Stimulated activated CD4-positive, alpha-beta T cell treated with anti-CD3 and anti-CD28 coated beads, TNF-alpha, amount 100 ng/mL, for 4 hours (primary cell): ENCODE data around the gene ERGIC1.

Source experiments
- DNase-seq, 3 experiments: peaks; one replicate each; pipeline ENCODE4 v3.0.0-alpha.2; 2020; ENCODE audit warnings: low read depth in 3 of 3

The ERGIC1 gene

DNA sequence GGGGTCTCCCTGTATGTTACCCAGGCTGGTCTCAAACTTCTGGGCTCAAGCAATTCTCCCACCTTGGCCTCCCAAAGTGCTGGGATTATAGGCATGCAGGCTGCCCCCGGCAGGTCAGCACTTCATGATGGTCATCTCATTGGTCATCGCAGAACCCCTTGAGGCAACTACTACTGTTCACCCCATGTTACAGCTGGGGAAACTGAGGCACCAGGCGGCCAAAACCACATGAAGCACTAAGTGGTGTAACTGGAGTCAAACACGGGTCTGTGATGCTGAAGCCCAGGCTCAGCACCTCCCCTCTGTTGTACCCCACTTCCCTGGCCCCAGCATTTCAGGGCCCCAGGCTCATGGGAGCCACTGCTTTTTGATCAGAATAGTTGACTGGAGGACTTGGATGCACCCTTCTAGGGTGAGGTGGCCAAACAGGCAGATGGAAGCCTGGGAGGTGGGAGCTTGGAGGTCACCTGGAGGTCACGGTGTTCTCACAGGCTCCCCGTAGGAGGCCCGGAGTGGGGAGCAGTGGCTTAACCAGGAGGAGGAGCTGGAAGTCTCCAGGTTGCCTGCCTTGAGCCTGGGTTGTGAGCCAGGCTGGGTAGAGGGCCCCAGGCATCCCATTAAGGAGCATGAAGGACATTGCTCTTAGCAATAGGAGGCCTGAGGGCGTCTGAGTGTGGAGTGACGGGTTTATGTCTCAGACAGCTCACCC, 67.9 kb downstream of the ERGIC1 start:
- DNase-seq = no peak

DNA sequence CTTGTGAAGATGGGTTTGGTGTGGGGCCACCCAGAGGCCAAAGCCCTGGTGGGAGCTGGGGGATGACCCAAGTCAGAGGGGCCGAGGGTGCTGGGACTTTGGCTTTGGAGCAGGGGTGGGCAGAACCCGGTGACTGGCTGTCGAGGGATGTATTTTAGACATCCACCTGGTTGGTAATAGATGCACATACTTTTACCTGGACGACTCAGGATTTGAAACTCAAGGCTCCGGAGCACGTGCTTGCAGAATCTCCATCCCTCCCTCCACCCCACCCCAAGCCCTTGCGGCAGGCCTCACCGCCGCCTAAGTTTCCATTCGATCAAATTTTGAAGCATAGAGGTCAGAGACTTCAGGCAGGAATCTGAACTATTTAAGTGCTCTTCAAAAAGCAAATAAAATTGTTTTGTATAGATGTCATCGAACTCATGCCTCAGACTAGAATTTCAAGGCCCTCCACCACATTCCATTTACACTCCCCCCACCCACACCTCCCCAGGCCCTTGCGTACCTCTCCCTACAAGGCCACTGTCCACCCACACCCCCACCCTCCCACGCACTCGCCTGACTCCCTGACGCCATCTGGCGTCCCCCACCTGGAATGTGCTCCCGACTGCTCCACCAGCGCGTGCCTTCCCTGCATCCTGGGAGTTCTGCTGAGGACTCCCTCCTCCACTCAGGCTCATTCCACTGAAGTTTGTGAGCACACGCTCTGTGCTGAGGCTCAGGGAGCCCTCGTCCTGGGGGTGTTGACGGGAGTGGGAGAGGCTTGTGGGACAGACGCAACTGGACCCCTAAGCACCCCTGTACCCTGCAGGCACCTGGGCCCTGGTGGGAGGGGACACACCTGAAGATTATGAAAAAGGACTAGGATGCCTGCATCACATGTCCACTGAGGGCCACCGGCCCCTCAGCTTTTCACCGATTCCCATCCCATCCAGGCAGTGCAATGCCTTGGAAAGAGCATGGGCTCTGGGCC, 68.7 kb downstream of the ERGIC1 start:
- no peak for DNase-seq

DNA sequence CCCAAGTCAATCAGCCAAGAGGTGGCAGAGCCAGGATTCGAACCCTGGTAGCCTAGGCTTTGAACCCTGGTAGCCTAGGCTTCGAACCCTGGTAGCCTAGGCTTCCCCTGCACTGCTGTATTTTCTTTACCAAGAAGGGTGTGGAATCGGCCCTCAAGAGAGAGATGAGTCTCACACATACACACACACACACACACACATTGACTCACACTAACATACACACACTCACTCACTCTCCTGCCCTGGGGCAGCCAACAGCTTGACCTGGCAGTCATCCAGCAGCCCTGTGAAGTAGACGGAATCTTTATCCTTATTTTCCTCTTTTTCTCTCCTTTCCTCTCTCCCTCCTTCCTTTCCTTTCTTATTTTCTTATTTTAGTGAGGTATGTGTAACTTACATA, 69.7 kb downstream of the ERGIC1 start:
- DNase-seq = no peak

DNA sequence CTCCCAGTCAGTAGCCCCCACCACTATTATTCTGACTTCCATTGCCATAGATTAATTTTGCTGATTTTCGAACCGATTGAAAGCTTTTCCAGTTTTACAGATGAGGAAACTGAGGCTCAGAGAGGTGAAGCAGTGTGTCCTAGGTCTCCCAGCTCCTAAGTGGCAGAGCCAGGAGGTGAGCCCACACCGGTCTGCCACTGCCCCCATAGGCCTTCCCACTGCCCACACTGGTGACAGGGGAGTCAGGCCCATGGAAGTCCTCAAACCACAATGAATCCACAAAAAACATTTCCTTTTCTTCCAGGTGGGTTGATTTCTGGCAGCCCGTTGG, 70.2 kb downstream of the ERGIC1 start:
- DNase-seq = no peak

DNA sequence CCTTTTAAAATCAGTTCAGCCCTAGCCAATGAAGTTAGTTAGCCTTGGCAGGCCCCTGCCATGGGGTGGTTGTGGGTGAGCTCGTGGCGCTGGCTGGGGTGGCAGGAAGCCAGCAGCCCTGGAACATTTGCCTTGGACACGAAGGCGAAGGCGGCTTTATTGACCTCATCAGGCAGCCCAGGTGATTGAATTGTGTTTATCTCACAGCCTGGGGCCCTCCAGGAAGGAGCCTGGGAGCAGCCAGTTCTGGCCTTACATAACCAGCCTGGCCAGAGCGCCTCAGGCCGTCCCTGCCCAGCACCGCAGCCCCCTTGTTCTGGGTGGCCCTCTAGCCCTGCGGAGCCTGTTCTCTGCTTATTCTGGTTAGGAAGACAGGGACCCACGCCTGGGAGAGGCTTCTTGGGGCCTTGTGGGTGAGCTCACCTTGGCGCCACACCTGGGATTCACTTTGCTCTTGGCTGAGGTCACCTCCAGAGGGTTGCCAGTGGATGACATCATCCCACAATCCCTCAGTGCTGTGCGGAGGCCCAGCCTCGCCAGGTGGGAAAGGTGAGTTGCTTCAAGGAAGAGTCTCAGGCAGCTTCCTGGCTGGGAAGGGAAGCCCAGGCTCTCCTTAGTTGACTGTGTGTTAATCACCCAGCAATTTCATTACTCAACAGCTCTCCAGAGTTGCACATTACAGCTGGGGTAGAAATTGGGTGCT, 70.7 kb downstream of the ERGIC1 start:
- DNase-seq = no peak

DNA sequence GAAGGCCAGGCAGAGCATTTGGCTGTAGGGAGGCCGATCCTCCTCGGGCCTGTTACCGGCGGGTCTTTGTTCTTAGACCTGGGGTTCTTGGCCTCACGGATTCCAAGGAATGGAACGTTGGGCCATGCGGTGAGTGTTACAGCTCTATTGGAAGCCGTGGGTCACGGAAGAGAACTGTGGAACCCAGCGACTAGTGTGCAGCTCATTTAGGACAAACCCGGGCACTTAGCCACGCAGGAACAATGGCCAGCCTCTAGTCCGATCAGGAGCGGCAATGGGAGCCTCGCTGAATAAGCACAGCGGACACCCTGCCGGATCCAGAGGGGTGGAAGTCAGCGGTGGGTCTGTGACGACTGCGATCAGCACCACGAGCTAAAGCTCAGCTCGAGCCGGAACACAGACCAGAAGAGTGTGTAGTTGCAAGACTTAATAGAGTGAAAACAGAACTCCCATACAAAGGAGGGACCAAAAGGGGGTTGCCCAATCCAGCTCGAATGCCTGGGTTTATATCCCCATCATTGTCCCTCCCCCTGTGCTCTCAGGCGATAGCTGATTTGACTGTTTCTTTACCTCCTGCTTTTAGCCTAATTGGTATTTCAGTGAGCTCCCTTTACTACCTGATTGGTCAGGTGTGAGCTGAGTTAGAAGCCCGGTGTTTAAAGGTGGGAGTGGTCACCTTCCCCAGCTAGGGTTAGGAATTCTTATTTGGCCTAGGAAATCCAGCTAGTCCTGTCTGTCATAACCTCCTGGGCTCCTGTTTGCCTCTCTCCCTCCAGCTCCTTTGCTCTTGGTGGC, 71.5 kb downstream of the ERGIC1 start:
- no peak for DNase-seq

DNA sequence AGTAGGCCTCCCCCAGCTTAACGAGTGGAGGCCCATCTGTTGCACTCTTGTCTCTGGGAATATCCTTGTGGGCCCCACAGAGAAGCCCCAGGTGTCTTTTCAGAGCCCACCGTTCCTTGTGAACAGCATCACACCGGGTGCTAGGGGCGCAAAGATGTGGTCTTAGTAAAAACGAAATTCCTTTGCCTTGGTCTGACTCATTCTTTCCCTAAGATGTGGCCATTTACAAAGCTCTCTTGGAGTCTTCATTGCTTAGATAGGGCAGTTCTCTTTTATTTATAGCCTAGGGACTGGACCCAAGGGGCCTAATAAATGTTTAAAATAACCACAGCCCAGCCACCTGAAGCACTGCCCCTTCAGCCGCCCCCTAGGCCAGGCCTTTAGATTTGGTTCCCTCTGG, 72.4 kb downstream of the ERGIC1 start:
- DNase-seq = no peak

DNA sequence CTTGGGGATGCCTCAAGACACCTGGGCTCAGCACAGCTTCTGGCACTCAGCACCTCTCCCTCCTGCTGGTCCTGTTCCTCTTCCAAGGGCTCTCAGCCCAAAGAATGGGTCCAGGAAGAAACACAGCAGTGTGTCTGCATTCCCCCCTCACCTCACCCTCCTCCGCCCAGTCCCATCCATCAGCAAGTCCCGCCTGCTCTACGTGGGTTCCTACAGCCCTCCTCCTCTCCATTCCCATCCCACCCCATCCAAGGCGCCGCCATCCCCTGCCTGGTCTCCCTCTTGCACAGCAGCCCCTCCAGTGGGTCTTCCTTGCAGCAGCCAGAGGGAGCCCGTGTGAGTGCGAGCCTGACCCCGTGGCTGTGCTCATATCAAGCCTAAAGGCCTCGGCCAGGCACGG, 72.8 kb downstream of the ERGIC1 start:
- DNase-seq = no peak

DNA sequence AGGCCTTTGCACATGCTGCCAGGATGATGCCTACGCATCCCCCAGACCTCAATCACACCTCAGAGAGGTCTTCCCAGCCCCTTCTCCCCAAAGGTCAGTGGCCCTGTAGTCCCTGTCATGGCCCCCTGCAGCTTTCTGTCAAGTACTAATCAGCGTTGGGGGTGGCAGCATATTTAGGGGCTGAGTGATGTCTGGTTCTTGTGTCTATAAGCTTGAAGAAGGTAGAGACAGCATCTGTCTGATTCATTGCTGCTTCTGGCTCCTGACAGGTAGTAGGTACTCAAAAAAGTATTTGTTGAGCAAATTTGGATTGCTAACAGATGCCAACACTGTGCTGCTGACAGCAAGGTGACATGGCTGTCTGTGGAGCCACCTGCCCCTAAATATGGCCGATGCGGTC, 73.6 kb downstream of the ERGIC1 start:
- DNase-seq = no peak

DNA sequence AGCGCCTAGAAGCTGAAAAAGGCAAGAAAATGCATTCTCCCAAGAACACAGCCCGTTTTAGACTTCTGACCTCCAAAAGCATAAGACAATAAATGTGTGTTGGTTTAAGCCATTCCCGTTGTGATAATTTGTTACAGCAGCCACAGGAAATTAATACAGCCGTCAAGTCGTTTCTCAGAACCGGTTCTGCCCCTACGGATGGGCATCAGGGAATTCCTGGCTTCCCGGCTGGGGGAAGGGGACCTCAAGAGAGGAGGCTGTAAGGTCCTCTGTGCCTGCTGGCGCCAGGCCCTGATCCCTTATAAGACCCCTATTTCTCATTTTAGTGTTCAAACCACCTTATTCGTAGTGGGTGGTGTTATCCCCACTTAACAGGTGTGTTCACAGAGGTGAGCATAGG, 74.6 kb downstream of the ERGIC1 start:
- no peak for DNase-seq

DNA sequence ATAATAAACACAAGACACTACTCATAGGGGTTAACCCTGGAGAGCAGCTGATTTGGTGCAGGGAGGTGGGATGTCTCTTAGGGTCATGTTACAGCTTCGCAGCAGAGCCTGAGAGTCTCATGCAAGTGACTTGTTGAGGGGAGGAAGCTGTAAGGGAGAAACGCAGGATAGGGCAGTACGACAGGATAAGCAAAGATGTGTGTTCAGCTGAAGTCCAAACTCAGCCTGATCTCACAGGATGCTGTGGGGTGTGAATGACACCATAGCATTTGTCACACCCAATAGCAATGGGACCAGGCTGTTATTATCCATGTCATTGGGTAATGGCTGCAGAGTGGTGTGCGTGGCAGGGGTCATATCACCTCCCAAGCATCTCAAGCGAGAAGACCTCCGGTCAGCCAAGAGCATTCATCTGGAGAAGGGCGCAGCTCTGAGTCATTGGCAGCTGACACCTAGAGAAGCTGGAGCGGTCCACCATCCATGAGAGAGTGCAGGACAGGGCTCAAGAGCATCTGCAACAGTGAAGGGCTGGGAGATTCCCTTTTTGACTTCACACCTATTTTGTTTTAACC, 76.0 kb downstream of the ERGIC1 start:
- DNase-seq = no peak

DNA sequence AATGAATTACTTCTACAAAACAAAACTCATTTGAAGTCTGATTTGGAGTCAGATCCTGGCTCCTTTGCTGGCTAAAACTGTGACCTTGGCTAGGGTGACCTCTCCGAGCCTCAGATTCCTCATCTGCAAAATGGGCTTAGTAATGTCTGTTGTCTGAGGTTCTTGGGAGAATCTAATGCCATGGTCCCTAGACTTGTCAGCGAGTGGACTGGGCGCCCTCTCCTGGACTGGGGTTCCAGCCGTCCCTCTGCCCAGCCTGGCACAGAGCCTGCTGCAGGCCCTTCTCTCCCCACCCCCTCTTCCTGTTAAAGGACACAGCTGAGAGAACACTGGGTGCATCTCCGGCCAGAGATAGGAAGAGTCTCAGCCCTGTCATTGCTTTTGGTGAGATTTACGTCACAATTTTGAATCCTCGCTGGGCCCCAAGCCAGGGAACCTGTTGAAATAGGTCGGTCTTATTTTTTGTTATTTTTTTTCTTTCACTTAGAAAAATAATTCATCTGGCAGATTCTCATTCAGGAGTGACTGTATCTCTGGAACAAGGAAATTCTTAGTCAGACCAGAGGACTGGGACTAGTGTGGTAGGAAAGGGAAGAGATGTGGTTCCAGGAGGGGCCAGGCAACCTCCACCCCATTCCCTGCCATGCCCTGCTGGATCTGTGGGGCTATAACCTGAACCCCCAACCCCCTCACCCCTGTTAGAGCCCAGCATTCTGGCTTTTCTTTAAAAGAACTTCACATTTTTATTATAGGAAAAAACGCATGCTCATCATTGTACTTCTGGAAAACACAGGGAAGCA, 77.0 kb downstream of the ERGIC1 start:
- no peak for DNase-seq

DNA sequence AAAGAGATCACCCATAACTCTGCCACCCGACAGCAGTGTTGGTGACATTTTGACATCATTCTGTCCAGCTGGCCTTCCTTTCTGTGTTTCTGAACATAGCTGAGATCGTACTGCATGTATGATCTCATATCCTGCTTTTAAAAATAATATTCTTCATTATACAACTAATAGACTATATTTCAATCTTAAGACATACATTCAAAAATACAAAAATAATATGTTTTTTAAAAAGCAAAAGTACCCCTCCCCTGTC, 77.5 kb downstream of the ERGIC1 start:
- DNase-seq = no peak

DNA sequence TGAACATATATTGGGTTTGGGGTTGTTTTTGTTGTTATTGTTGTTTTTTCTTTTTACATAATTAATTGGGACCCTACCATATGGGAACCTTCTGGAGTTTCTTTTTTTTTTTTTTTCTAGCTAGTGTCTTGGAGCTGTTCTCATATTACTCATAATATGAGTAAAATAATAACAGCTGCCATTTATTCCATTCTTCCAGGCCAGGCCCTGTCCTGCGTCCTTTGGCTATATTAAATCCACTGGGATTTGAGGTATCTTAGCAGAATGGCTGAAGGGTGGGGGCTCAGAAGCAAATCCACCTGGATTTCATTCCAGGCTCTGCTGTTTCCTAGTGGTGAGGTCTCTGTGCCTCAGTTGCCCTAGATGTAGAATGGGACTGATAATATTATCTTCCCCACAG, 77.9 kb downstream of the ERGIC1 start:
- DNase-seq = no peak

DNA sequence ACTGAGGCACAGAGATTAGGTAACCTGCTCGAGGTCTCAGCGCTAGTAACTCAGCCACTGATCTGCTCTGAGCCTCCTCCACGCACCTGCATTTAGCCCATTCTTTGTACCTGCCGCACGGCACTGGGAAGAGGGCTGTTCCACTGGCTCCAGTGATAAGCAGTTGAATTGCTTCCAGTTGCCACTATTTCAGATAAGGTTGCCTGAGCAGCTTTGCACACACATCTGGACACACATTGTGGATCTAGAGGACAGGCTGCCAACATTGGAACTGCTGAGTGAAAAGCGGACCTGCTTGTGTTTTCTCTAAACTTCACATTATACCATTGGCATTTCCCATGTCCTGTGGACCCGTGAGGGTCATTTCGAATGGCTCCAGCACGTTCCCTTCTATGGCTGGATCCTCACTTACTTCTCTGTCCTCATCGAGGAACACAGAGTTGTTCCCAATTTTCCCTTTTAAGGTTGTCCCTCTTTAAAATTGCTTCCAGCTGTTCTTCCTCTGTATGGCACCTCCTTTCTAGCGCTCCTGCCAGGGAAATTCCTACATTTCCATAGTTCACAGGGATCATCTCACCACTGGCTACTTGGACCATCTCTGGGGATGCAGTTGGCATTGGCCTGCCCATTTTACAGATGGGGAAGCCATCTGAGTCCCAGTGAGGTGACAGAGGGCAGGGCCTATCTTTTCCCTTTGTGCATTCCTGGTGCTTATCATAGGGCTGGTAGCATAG, 79.2 kb downstream of the ERGIC1 start:
- no peak for DNase-seq

DNA sequence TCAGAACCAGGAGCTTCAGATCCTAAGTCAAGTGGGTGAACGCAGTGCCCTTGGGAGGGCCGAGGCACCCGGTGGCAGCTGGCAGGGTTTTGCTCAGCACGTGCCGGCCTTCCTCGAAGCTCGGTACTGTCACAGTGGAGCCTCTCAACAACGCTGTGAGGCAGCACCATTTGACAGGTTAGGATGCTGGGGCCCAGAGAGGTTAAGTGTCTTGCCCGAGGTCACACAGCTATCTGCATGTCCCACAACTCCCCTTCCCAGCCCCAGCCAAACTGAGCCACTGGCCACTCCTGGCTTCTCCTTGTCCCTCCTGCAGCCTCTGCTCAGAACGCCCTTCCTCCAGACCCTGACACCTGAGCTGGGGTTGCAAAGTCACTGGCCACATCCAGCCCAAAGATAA, 81.5 kb downstream of the ERGIC1 start:
- no peak for DNase-seq

DNA sequence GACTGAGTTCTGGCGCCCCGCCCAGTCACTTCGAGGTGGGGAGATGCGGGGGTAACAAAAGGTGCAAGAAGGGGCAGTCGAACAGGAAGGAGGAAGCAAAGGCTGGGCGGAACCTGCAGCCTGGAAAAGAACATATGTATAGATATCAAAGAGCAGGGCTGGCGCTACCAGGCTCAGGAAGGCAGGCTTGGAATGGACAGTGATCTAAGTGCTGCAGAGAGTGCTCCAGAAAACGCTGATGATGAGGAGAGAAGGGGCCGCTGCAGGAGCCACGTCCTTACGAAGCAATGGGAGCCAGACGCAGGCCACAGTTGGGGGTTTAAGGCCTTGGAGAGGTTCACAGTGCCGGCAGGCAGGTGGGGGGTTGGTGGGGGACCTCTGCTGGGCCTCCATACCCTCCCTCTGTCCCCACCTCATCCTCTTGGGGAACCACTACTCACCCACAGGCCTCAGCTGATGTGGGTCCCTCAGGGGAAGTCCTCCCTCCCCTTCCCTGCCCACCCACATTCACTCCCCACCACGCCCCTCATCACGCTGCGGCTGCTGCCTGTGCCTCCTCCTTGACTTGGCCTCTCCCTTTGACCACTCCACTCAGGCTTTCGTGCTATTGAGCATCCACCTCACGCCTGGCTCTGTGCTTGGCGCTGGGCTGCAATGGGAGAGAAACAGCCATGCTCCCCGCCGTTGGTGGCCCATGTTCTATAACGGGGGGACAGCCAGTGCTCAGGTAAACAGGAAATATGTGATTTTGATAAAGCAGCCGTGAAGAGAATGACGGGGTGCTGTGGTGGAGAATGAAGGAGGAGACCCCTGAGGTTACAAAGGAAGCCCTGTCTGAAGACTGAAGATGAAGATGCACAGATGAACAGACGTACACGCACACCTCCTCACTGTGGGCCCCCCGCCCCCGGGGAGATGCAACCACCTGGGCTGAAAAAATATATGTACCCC, 84.6 kb downstream of the ERGIC1 start:
- DNase-seq = no peak

DNA sequence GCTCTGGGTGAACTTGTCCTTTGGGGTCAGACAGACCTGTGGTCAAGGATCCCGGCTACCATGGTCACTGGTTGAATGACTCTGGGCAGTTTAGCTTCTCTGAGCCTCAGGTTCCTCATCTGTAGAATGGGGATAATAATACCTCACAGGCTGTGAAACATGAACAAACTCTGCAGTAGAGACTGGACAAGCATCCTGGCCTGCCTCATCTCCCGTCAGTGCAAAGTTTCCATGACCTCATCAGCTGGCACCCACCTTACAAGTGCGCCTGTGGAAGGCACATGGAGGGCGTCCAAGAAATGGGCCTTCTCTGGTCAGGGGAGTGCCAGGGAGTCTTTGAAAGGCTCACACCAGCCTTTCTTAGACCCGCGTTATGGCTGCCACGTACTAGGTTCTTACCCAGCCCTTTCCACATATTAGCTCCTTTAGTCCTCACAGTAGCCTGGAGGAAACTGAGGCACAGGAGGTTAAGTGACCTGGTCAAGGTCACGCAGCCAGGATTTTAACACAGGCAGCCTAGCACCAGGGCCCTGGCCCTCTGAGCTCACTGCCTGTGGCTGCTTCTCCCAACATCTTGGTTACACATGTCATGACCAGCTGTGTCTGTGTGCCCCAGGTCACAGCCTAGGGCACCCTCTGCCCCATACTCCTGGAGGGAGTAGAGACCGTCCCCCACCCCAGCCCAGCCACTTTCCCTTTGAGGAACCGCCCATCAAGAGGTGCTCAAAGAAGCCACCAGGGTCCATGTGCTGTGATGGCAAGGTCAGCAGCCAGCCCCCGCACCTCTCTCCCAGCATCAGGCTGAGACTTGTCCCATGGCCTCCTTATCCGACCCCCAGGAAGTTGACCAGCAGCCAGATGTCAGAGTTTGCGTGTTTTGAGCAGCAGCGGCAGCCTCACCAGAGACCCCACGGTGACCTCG, 85.7 kb downstream of the ERGIC1 start:
- no peak for DNase-seq
